CD14-positive monocyte (primary cell): ENCODE results near the gene IFT122. TPM values are rescaled to one million over a fixed set of nuclear protein-coding genes. Genes with fewer than 3 reads are reported as not detected.

Experiments used
- DNase-seq, 3 donors: peaks; one replicate each; pipeline ENCODE4 v3.0.0-alpha.2; 2011 to 2022
- H2AFZ ChIP-seq: 2 replicates; pipeline ENCODE4 v1.6.0; 2012; ENCODE audit warnings: mild to moderate bottlenecking, low read depth, low read length, inconsistent platforms; ENCODE audit not compliant: insufficient read depth, poor library complexity, severe bottlenecking
- H3K27ac ChIP-seq, 2 donors: 1 replicate in 1 of 2; 2 replicates in 1 of 2; pipeline ENCODE4 v1.5.1; 2012 to 2013; ENCODE audit warnings: low read length in 2 of 2, control low read depth in 1 of 2, inconsistent platforms in 1 of 2, low read depth in 1 of 2, mild to moderate bottlenecking in 1 of 2
- H3K27me3 ChIP-seq, 2 donors: one replicate each; pipeline versions ENCODE4 v1.6.0 to v1.6.1; 2011 to 2013; ENCODE audit warnings: low read length in 2 of 2; ENCODE audit not compliant: control insufficient read depth in 2 of 2, insufficient read depth in 2 of 2
- H3K36me3 ChIP-seq, 2 donors: replicated peaks in 1 of 2; 1 replicate in 1 of 2; 2 replicates in 1 of 2; pipeline versions ENCODE4 v1.5.1 to v1.6.1; 2012 to 2013; ENCODE audit warnings: low read length in 2 of 2, control low read depth in 1 of 2, inconsistent platforms in 1 of 2, mild to moderate bottlenecking in 1 of 2; ENCODE audit not compliant: insufficient read depth in 2 of 2, control insufficient read depth in 1 of 2
- H3K4me1 ChIP-seq, 2 donors: 1 replicate in 1 of 2; 2 replicates in 1 of 2; pipeline versions ENCODE4 v1.5.1 to v1.6.1; 2012 to 2013; ENCODE audit warnings: low read length in 2 of 2, control low read depth in 1 of 2, inconsistent platforms in 1 of 2, mild to moderate bottlenecking in 1 of 2, moderate library complexity in 1 of 2; ENCODE audit not compliant: insufficient read depth in 2 of 2, control insufficient read depth in 1 of 2
- H3K4me2 ChIP-seq: replicated peaks from 2 replicates; pipeline ENCODE3; 2012; ENCODE audit warnings: low read length, moderate library complexity, mild to moderate bottlenecking; ENCODE audit not compliant: poor library complexity, severe bottlenecking; ENCODE audit errors: extremely low read depth
- H3K4me3 ChIP-seq, 3 experiments: fragments of 200-600 bp in 1 of 3; sonication (generic) in 1 of 3; replicated peaks in 1 of 3; 1 replicate in 2 of 3; 2 replicates in 1 of 3; pipeline ENCODE4 v1.5.1; 2011 to 2013; ENCODE audit warnings: low read length in 3 of 3, mild to moderate bottlenecking in 3 of 3, control low read depth in 2 of 3, low read depth in 2 of 3, inconsistent platforms in 1 of 3, moderate library complexity in 1 of 3
- H3K79me2 ChIP-seq: 2 replicates; pipeline ENCODE4 v1.6.0; 2012; ENCODE audit warnings: mild to moderate bottlenecking, control low read depth, inconsistent platforms, low read length, moderate library complexity; ENCODE audit not compliant: insufficient read depth
- H3K9ac ChIP-seq: 2 replicates; pipeline ENCODE4 v1.6.0; 2017; ENCODE audit warnings: low read length, mild to moderate bottlenecking; ENCODE audit not compliant: insufficient read depth, poor library complexity, severe bottlenecking
- H3K9me3 ChIP-seq, 2 donors: replicated peaks in 1 of 2; 1 replicate in 1 of 2; 2 replicates in 1 of 2; pipeline versions ENCODE4 v1.5.1 to v1.6.1; 2012 to 2013; ENCODE audit warnings: low read length in 2 of 2, control low read depth in 1 of 2; ENCODE audit not compliant: control insufficient read depth in 1 of 2, insufficient read depth in 1 of 2
- H4K20me1 ChIP-seq: 2 replicates; pipeline ENCODE4 v1.6.0; 2012; ENCODE audit warnings: mild to moderate bottlenecking, low read length, control low read depth, moderate library complexity; ENCODE audit not compliant: insufficient read depth
- H3K27ac Mint-ChIP-seq, 7 donors: one replicate each; pipeline ENCODE4 v1.8.0; 2020; ENCODE audit warnings: mild to moderate bottlenecking in 7 of 7, mixed read lengths in 7 of 7, moderate library complexity in 6 of 7, inconsistent platforms in 2 of 7
- H3K27me3 Mint-ChIP-seq, 3 donors: one replicate each; pipeline ENCODE4 v1.8.0; 2021 to 2022; ENCODE audit warnings: low read depth in 3 of 3, mild to moderate bottlenecking in 3 of 3, mixed read lengths in 3 of 3, moderate library complexity in 3 of 3, inconsistent platforms in 1 of 3
- H3K36me3 Mint-ChIP-seq, 2 donors: one replicate each; pipeline ENCODE4 v1.8.0; 2020; ENCODE audit warnings: mixed read lengths in 2 of 2, inconsistent platforms in 1 of 2, mild to moderate bottlenecking in 1 of 2
- H3K4me1 Mint-ChIP-seq: one replicate; pipeline ENCODE4 v1.8.0; 2020; ENCODE audit warnings: mild to moderate bottlenecking, mixed read lengths
- H3K4me3 Mint-ChIP-seq, 2 donors: one replicate each; pipeline ENCODE4 v1.8.0; 2020; ENCODE audit warnings: mild to moderate bottlenecking in 2 of 2, mixed read lengths in 2 of 2, moderate library complexity in 1 of 2
- H3K9me3 Mint-ChIP-seq, 7 donors: one replicate each; pipeline ENCODE4 v1.8.0; 2020 to 2022; ENCODE audit warnings: mixed read lengths in 7 of 7, mild to moderate bottlenecking in 6 of 7, moderate library complexity in 6 of 7, inconsistent platforms in 2 of 7
- CTCF ChIP-seq: fragments of 200-600 bp; IDR thresholded peaks from one replicate; pipeline ENCODE4 v1.8.0; 2022; ENCODE audit warnings: antibody characterized with exemption, mild to moderate bottlenecking
- WGBS: methylation state at CpG from one replicate; pipeline ENCODE4 v1.1.5; 2013; ENCODE audit warnings: missing lambda C conversion rate; ENCODE audit not compliant: insufficient coverage; 5-methylcytosine and 5-hydroxymethylcytosine counted together
- intact Hi-C, 2 donors: fragments of 100-400 bp; cut with micrococcal nuclease; formaldehyde crosslinking; loops; one replicate each; pipeline versions ENCODE4 v1.15.0 to v1.15.1; 2023
- polyA plus RNA-seq, 3 donors: library from polyadenylated mRNA; depleted of rRNA in 1 of 3; unstranded in 2 of 3; stranded (reverse) in 1 of 3; fragments of 300-500 nt in 2 of 3; fragments of >200 nt in 1 of 3; fragmentation: Illumina TruSeq in 2 of 3; gene quantifications; 1 replicate in 2 of 3; 2 replicates in 1 of 3; pipeline ENCODE4 v1.2.3, GENCODE V29; 2012 to 2021

Gene IFT122
- polyA plus RNA-seq, 3 donors: 3.3 to 12.2 (median 3.6) TPM

- no peak overlapping the region for H3K4me3 Mint-ChIP-seq
- peaks cover 1 to 14% of the 10 kb centered on the region in 2 donors for H3K36me3 Mint-ChIP-seq
- peaks cover 0 to 1% (median under 1%) of the 10 kb centered on the region in 3 donors for H3K27me3 Mint-ChIP-seq
- Histone ChIP-seq H4K20me1 (no peaks in the 10 kb centered on the region), H3K27ac (no peak overlapping the region), H3K79me2 (no peaks in the 10 kb centered on the region), H3K4me3 (no peak overlapping the region), H3K9me3 (peaks cover 7 to 18% of the 10 kb centered on the region in 2 donors), H3K4me1 (peaks cover 9 to 10% of the 10 kb centered on the region in 2 donors), H3K27me3 (no peaks in the 10 kb centered on the region), H2AFZ (no peak overlapping the region), H3K9ac (no peak overlapping the region), H3K4me2 (no peak overlapping the region), H3K36me3 (no peaks in the 10 kb centered on the region)
- DNase-seq: no peak
- intact Hi-C loops: no loop called here
- peaks cover 11 to 19% (median 16%) of the 10 kb centered on the region in 7 donors for H3K9me3 Mint-ChIP-seq
- WGBS: 100% methylated on average over 2 of the region's 6 CpGs
- peaks cover 14% of the 10 kb centered on the region for H3K4me1 Mint-ChIP-seq
- H3K27ac Mint-ChIP-seq: no peak overlapping the region
- no peak for TF ChIP-seq CTCF
These were observed 17.9 kb upstream of the IFT122 start for GRCh38 chr3:129421988-129422745.

- H3K4me3 ChIP-seq: no peak overlapping the region
- no peak overlapping the region for H2AFZ ChIP-seq
- no peak for TF ChIP-seq CTCF
- H3K27me3 ChIP-seq: no peaks in the 10 kb centered on the region
- no CpG with 5 or more reads among the region's 1 CpG for WGBS
- H3K4me1 ChIP-seq: peaks cover 16 to 18% of the 10 kb centered on the region in 2 donors
- no peaks in the 10 kb centered on the region for H3K79me2 ChIP-seq
- peaks cover 7 to 18% of the 10 kb centered on the region in 2 donors for H3K9me3 ChIP-seq
- H3K4me2 ChIP-seq: no peak overlapping the region
- H3K27ac ChIP-seq: no peak overlapping the region
- H3K4me3 Mint-ChIP-seq: no peak overlapping the region
- no peak for DNase-seq
- peaks cover 0 to 7% (median 4%) of the 10 kb centered on the region in 3 donors for H3K27me3 Mint-ChIP-seq
- no peak overlapping the region for H3K9ac ChIP-seq
- no peak overlapping the region for H3K27ac Mint-ChIP-seq
- intact Hi-C loops: no loop called here
- no peaks in the 10 kb centered on the region for H4K20me1 ChIP-seq
- H3K9me3 Mint-ChIP-seq: peaks cover 11 to 19% (median 16%) of the 10 kb centered on the region in 7 donors
- H3K36me3 ChIP-seq: no peaks in the 10 kb centered on the region
- H3K4me1 Mint-ChIP-seq: peaks cover 21% of the 10 kb centered on the region
- H3K36me3 Mint-ChIP-seq: peaks cover 4 to 16% of the 10 kb centered on the region in 2 donors
These were observed 17.1 kb upstream of the IFT122 start for GRCh38 chr3:129422897-129423296.
